ENCODE results near the gene GYPA.
A peak's percentile ranks its signal among the peaks of the same experiment; 100 is the strongest.
"Not testable (repeated sequence)": the region's sequence is repeated elsewhere in the genome, so short reads cannot be mapped to it uniquely, and the experiment has no call there.

Gene GYPA

GRCh38 chr4:144142690-144143326 lies 2.3 kb upstream of the GYPA start:
- peak; percentile 63 for TF ChIP-seq CTCF (IDR thresholded peaks at IDR 0.05; ENCODE audit: low read depth, low read length)
- DNase-seq (ENCODE audit: low read depth in 2 of 2) = peak; percentile 15 to 28
- H3K4me3 ChIP-seq (replicated peaks in 1 of 2; ENCODE audit: low read depth in 2 of 2, low read length in 2 of 2) = not testable (repeated sequence)

GRCh38 chr4:144141493-144141892 lies 975 bp upstream of the GYPA start:
- no peak for DNase-seq (ENCODE audit: low read depth in 2 of 2)
- no peak for TF ChIP-seq CTCF (IDR thresholded peaks at IDR 0.05; ENCODE audit: low read depth, low read length)

GRCh38 chr4:144139991-144140390 lies 527 bp downstream of the GYPA start:
- not testable (repeated sequence) for H3K4me3 ChIP-seq (replicated peaks in 1 of 2; ENCODE audit: low read depth in 2 of 2, low read length in 2 of 2); DNase-seq (ENCODE audit: low read depth in 2 of 2)

More at GRCh38 chr4:144141493-144141892, 975 bp upstream of the GYPA start:
- H3K4me3 ChIP-seq (replicated peaks in 1 of 2; ENCODE audit: low read depth in 2 of 2, low read length in 2 of 2) = no peak overlapping the region

GRCh38 chr4:144139547-144139946 lies 971 bp downstream of the GYPA start:
- H3K4me3 ChIP-seq (replicated peaks in 1 of 2; ENCODE audit: low read depth in 2 of 2, low read length in 2 of 2); DNase-seq (ENCODE audit: low read depth in 2 of 2): not testable (repeated sequence)

- DNase-seq (ENCODE audit: low read depth in 2 of 2); H3K4me3 ChIP-seq (replicated peaks in 1 of 2; ENCODE audit: low read depth in 2 of 2, low read length in 2 of 2): not testable (repeated sequence)
These were observed 2.3 kb downstream of the GYPA start for GRCh38 chr4:144138239-144138638.

GRCh38 chr4:144137137-144137931 lies 3.2 kb downstream of the GYPA start:
- not testable (repeated sequence) for DNase-seq (ENCODE audit: low read depth in 2 of 2)

GRCh38 chr4:144136189-144136588 lies 4.3 kb downstream of the GYPA start:
- DNase-seq (ENCODE audit: low read depth in 2 of 2); H3K4me3 ChIP-seq (replicated peaks in 1 of 2; ENCODE audit: low read depth in 2 of 2, low read length in 2 of 2): not testable (repeated sequence)

More at GRCh38 chr4:144137137-144137931, 3.2 kb downstream of the GYPA start:
- H3K4me3 ChIP-seq (replicated peaks in 1 of 2; ENCODE audit: low read depth in 2 of 2, low read length in 2 of 2) = not testable (repeated sequence)

- not testable (repeated sequence) for H3K4me3 ChIP-seq (replicated peaks in 1 of 2; ENCODE audit: low read depth in 2 of 2, low read length in 2 of 2); DNase-seq (ENCODE audit: low read depth in 2 of 2)
These were observed 10.4 kb downstream of the GYPA start for GRCh38 chr4:144130167-144130566.

- H3K4me3 ChIP-seq (replicated peaks in 1 of 2; ENCODE audit: low read depth in 2 of 2, low read length in 2 of 2); DNase-seq (ENCODE audit: low read depth in 2 of 2): not testable (repeated sequence)
These were observed 11.1 kb downstream of the GYPA start for GRCh38 chr4:144129336-144129875.

- DNase-seq (ENCODE audit: low read depth in 2 of 2); H3K4me3 ChIP-seq (replicated peaks in 1 of 2; ENCODE audit: low read depth in 2 of 2, low read length in 2 of 2): not testable (repeated sequence)
These were observed 11.7 kb downstream of the GYPA start for GRCh38 chr4:144128709-144129320.

GRCh38 chr4:144125109-144125508 lies 15.4 kb downstream of the GYPA start:
- not testable (repeated sequence) for DNase-seq (ENCODE audit: low read depth in 2 of 2)

GRCh38 chr4:144123982-144124635 lies 16.4 kb downstream of the GYPA start:
- peak in 1 of 2 donors; percentile 15 for DNase-seq (ENCODE audit: low read depth in 2 of 2)
- not testable (repeated sequence) for H3K4me3 ChIP-seq (replicated peaks in 1 of 2; ENCODE audit: low read depth in 2 of 2, low read length in 2 of 2)

More at GRCh38 chr4:144125109-144125508, 15.4 kb downstream of the GYPA start:
- not testable (repeated sequence) for H3K4me3 ChIP-seq (replicated peaks in 1 of 2; ENCODE audit: low read depth in 2 of 2, low read length in 2 of 2)

GRCh38 chr4:144123269-144123668 lies 17.2 kb downstream of the GYPA start:
- not testable (repeated sequence) for H3K4me3 ChIP-seq (replicated peaks in 1 of 2; ENCODE audit: low read depth in 2 of 2, low read length in 2 of 2); DNase-seq (ENCODE audit: low read depth in 2 of 2)

- H3K4me3 ChIP-seq (replicated peaks in 1 of 2; ENCODE audit: low read depth in 2 of 2, low read length in 2 of 2); DNase-seq (ENCODE audit: low read depth in 2 of 2): not testable (repeated sequence)
These were observed 20.8 kb downstream of the GYPA start for GRCh38 chr4:144119752-144120151.
